Caco-2 (cell line): ENCODE results near the gene NAV3. TPM values are rescaled to one million over a fixed set of nuclear protein-coding genes. Genes with fewer than 3 reads are reported as not detected.

Source experiments
- BruUV-seq: library from RNA; stranded (reverse); fragments of 400-500 nt; replicated peaks from 2 replicates; lab custom pipeline; 2021; lab: Mats Ljungman, UMichigan
- CTCF ChIA-PET: fragments of 300-600 bp; sonication (Branson Sonifier 250); formaldehyde crosslinking; loops from one replicate; lab custom pipeline; 2022; ENCODE audit warnings: antibody characterized with exemption; lab: Charles Lee
- POLR2A ChIA-PET: fragments of 300-600 bp; sonication (Branson Sonifier 250); formaldehyde crosslinking; loops from one replicate; lab custom pipeline; 2022; ENCODE audit warnings: antibody characterized with exemption; lab: Charles Lee
- DNase-seq, 2 experiments: peaks; one replicate each; pipeline versions ENCODE4 v3.0.0 to v3.0.0-alpha.2; 2020 to 2022
- H3K27me3 ChIP-seq: replicated peaks from 2 replicates; pipeline ENCODE4 v1.6.0; 2011; ENCODE audit warnings: low read length; ENCODE audit not compliant: control insufficient read depth, insufficient read depth
- H3K36me3 ChIP-seq: 2 replicates; pipeline ENCODE4 v1.5.1; 2011; ENCODE audit warnings: low read length; ENCODE audit not compliant: control insufficient read depth, insufficient read depth
- H3K4me1 ChIP-seq: fragments of 250-450 bp; sonication (Bioruptor Pico); 2 replicates; pipeline ENCODE4 v1.5.1; 2020; ENCODE audit warnings: mild to moderate bottlenecking
- H3K4me3 ChIP-seq: 2 replicates; pipeline ENCODE4 v1.5.1; 2011; ENCODE audit warnings: low read depth, mild to moderate bottlenecking, control low read depth, low read length
- H3K9me3 ChIP-seq: fragments of 250-450 bp; sonication (Bioruptor Pico); 2 replicates; pipeline ENCODE4 v1.5.1; 2020; ENCODE audit warnings: mild to moderate bottlenecking, moderate library complexity
- H3K27ac Mint-ChIP-seq: one replicate; pipeline ENCODE4 v1.8.0; 2022; ENCODE audit warnings: mixed read lengths; ENCODE audit not compliant: unreplicated experiment
- H3K27me3 Mint-ChIP-seq: one replicate; pipeline ENCODE4 v1.8.0; 2022; ENCODE audit warnings: mixed read lengths; ENCODE audit not compliant: insufficient read depth, unreplicated experiment
- H3K36me3 Mint-ChIP-seq: one replicate; pipeline ENCODE4 v1.8.0; 2022; ENCODE audit warnings: mild to moderate bottlenecking, mixed read lengths; ENCODE audit not compliant: insufficient read depth, unreplicated experiment
- H3K4me1 Mint-ChIP-seq: one replicate; pipeline ENCODE4 v1.8.0; 2022; ENCODE audit warnings: low read depth, mixed read lengths; ENCODE audit not compliant: unreplicated experiment
- H3K4me3 Mint-ChIP-seq: one replicate; pipeline ENCODE4 v1.8.0; 2022; ENCODE audit warnings: mild to moderate bottlenecking, moderate library complexity, mixed read lengths; ENCODE audit not compliant: unreplicated experiment
- H3K9me3 Mint-ChIP-seq: one replicate; pipeline ENCODE4 v1.8.0; 2022; ENCODE audit warnings: mixed read lengths; ENCODE audit not compliant: unreplicated experiment
- intact Hi-C: fragments of 100-400 bp; cut with micrococcal nuclease; formaldehyde crosslinking; loops from one replicate; pipeline ENCODE4 v1.10.0; 2022; ENCODE audit not compliant: unreplicated experiment
- total RNA-seq: library from RNA; stranded (reverse); gene quantifications from 2 replicates; pipeline ENCODE4 v1.2.3, GENCODE V29; 2022
- TF ChIP-seq, protein P1 (sequence below), 2 experiments: fragments of 200-600 bp in 1 of 2; IDR thresholded peaks; 1 replicate in 1 of 2; 2 replicates in 1 of 2; pipeline versions ENCODE4 v1.5.1 to v1.8.0; 2011 to 2022; ENCODE audit warnings: antibody characterized with exemption in 1 of 2, control low read depth in 1 of 2, inconsistent platforms in 1 of 2, low read depth in 1 of 2, low read length in 1 of 2, mild to moderate bottlenecking in 1 of 2, moderate library complexity in 1 of 2; ENCODE audit not compliant: insufficient read depth in 1 of 2, severe bottlenecking in 1 of 2, unreplicated experiment in 1 of 2

Gene NAV3
- total RNA-seq, 1 experiment from 2014 or later, result 0.45 TPM

DNA sequence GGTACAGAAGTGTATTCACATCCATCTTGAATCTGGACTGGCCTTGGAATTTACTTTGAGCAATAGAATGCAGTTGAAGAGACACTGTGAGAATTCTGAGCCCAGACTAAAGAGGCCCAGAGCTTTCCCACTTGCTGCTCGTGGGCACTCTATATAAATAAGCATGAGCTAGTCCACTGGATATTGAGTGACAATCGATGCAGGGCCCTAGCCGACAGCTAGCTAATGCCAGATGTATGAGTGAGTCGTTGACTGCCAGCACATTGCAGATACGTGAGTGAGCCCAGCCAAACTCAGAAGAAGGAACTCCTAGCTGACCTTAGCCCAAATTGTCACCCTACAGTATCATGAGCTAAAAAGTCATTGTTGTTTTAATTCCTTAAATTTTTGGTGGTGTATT lies 24.9 kb downstream of the NAV3 start:
- H3K27me3 Mint-ChIP-seq, result no peaks in the 10 kb centered on the region
- Histone ChIP-seq H3K4me3 (no peak overlapping the region), H3K36me3 (no peaks in the 10 kb centered on the region), H3K27me3 (no peaks in the 10 kb centered on the region), H3K9me3 (no peaks in the 10 kb centered on the region), H3K4me1 (no peaks in the 10 kb centered on the region)
- ChIA-PET POLR2A (no interaction called here), CTCF (no interaction called here)
- H3K9me3 Mint-ChIP-seq, result no peaks in the 10 kb centered on the region
- TF ChIP-seq, protein P1, sequence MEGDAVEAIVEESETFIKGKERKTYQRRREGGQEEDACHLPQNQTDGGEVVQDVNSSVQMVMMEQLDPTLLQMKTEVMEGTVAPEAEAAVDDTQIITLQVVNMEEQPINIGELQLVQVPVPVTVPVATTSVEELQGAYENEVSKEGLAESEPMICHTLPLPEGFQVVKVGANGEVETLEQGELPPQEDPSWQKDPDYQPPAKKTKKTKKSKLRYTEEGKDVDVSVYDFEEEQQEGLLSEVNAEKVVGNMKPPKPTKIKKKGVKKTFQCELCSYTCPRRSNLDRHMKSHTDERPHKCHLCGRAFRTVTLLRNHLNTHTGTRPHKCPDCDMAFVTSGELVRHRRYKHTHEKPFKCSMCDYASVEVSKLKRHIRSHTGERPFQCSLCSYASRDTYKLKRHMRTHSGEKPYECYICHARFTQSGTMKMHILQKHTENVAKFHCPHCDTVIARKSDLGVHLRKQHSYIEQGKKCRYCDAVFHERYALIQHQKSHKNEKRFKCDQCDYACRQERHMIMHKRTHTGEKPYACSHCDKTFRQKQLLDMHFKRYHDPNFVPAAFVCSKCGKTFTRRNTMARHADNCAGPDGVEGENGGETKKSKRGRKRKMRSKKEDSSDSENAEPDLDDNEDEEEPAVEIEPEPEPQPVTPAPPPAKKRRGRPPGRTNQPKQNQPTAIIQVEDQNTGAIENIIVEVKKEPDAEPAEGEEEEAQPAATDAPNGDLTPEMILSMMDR (IDR thresholded peaks at IDR 0.05; ENCODE audit: insufficient read depth in 1 of 2, low read depth in 1 of 2, low read length in 1 of 2, severe bottlenecking in 1 of 2, unreplicated experiment in 1 of 2), result no peak
- no peaks in the 10 kb centered on the region for H3K36me3 Mint-ChIP-seq
- BruUV-seq, result no TSS peak
- no peak for DNase-seq
- H3K27ac Mint-ChIP-seq, result no peak overlapping the region
- H3K4me1 Mint-ChIP-seq, result no peaks in the 10 kb centered on the region
- no peak overlapping the region for H3K4me3 Mint-ChIP-seq
- intact Hi-C loops, result no loop called here

DNA sequence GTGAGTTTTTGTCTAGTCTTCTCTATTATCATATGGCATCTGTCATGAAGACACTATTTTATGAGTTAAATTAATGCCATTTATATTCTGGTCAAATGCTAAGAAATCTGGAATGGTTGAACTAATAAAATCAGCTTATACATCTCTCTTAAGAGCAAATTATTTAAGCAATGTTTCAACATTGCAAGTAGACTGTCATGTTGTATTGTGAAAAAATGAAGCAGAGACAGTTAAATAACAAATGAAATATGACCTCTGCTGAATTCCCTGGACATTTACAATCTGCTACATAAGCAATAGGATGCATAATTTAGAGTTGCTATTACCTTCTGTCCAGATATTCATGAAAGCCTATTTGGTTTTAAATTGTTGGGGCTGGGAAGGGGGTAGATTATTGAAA lies 30.6 kb downstream of the NAV3 start:
- Mint-ChIP-seq H3K27ac (no peak overlapping the region), H3K4me1 (no peaks in the 10 kb centered on the region), H3K27me3 (no peaks in the 10 kb centered on the region), H3K9me3 (no peaks in the 10 kb centered on the region), H3K36me3 (no peaks in the 10 kb centered on the region), H3K4me3 (no peak overlapping the region)
- ChIA-PET CTCF (no interaction called here), POLR2A (no interaction called here)
- no peaks in the 10 kb centered on the region for H3K36me3 ChIP-seq
- no peak overlapping the region for H3K4me3 ChIP-seq
- DNase-seq, result no peak
- H3K27me3 ChIP-seq, result no peaks in the 10 kb centered on the region
- H3K4me1 ChIP-seq, result no peaks in the 10 kb centered on the region
- H3K9me3 ChIP-seq, result no peaks in the 10 kb centered on the region
- TF ChIP-seq, protein P1 (IDR thresholded peaks at IDR 0.05; ENCODE audit: insufficient read depth in 1 of 2, low read depth in 1 of 2, low read length in 1 of 2, severe bottlenecking in 1 of 2, unreplicated experiment in 1 of 2), result no peak
- BruUV-seq, result no TSS peak
- intact Hi-C loops, result no loop called here

DNA sequence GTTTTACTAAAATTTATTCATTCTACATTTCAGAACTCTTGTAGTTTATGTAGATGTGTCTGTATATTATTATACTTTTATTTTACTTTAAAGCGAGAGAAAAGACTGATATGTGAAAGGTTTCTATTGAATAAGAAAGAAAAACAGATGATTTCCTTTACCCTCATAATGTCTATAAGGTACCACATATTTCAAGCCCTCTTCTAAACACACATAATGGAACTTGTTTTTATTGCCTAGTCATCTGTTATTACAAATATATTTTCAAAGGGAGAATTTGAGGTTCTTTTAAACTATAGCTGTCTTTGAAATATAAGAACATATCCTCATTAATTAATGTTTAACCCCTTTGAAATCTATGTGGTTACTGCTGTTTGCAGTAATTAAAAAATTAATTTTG lies 34.5 kb downstream of the NAV3 start:
- H3K27me3 ChIP-seq, result no peaks in the 10 kb centered on the region
- Mint-ChIP-seq H3K27me3 (no peaks in the 10 kb centered on the region), H3K4me1 (no peaks in the 10 kb centered on the region), H3K27ac (no peak overlapping the region), H3K9me3 (no peaks in the 10 kb centered on the region), H3K36me3 (no peaks in the 10 kb centered on the region), H3K4me3 (no peak overlapping the region)
- intact Hi-C loops, result no loop called here
- TF ChIP-seq, protein P1 (IDR thresholded peaks at IDR 0.05; ENCODE audit: insufficient read depth in 1 of 2, low read depth in 1 of 2, low read length in 1 of 2, severe bottlenecking in 1 of 2, unreplicated experiment in 1 of 2), result no peak
- POLR2A ChIA-PET, result no interaction called here
- no peak for DNase-seq
- CTCF ChIA-PET, result no interaction called here
- H3K4me1 ChIP-seq, result no peaks in the 10 kb centered on the region
- no TSS peak for BruUV-seq
- H3K9me3 ChIP-seq, result no peaks in the 10 kb centered on the region
- H3K4me3 ChIP-seq, result no peak overlapping the region
- no peaks in the 10 kb centered on the region for H3K36me3 ChIP-seq
